Cardiac muscle cell (in vitro differentiated cells and primary cell): ENCODE results near the gene RAPGEF1. TPM values are rescaled to one million over a fixed set of nuclear protein-coding genes. Genes with fewer than 3 reads are reported as not detected.
A peak's percentile ranks its signal among the peaks of the same experiment; 100 is the strongest.

Experiments
- DNase-seq, 2 donors: peaks; one replicate each; pipeline versions ENCODE4 v3.0.0 to v3.0.0-alpha.2; 2010 to 2017; ENCODE audit warnings: low read depth in 1 of 2, low spot score in 1 of 2
- H3K27ac ChIP-seq: fragments of 200-600 bp; sonication (generic); 2 replicates; pipeline ENCODE4 v1.5.1; 2016
- H3K27me3 ChIP-seq: fragments of 200-600 bp; sonication (generic); 2 replicates; pipeline ENCODE4 v1.6.0; 2016; ENCODE audit warnings: control low read depth
- H3K36me3 ChIP-seq: fragments of 200-600 bp; sonication (generic); 2 replicates; pipeline ENCODE4 v1.5.1; 2016; ENCODE audit warnings: control low read depth
- H3K4me1 ChIP-seq: fragments of 200-600 bp; sonication (generic); 2 replicates; pipeline ENCODE4 v1.8.1; 2017; ENCODE audit warnings: low read depth, mild to moderate bottlenecking, mixed run types
- H3K4me3 ChIP-seq: fragments of 200-600 bp; sonication (generic); 2 replicates; pipeline ENCODE4 v1.5.1; 2016; ENCODE audit warnings: mild to moderate bottlenecking
- H3K9me3 ChIP-seq: fragments of 200-600 bp; sonication (generic); 2 replicates; pipeline ENCODE4 v1.5.1; 2017; ENCODE audit warnings: low read depth, mild to moderate bottlenecking, control low read depth
- polyA plus RNA-seq: library from polyadenylated mRNA; unstranded; fragments of >200 nt; fragmentation: Nextera tagmentation; extraction: Ambion mirVana; gene quantifications from 2 replicates; pipeline ENCODE4 v1.2.1, GENCODE V29; 2016
- total RNA-seq: library from RNA; depleted of rRNA; stranded (reverse); fragments of >200 nt; gene quantifications from 2 replicates; pipeline ENCODE4 v1.2.3, GENCODE V29; 2016
- TF ChIP-seq, protein P1 (sequence below): IDR thresholded peaks from 2 replicates; pipeline ENCODE4 v1.5.1; 2012; ENCODE audit warnings: low read depth, mild to moderate bottlenecking, low read length

Gene RAPGEF1
- total and polyA plus RNA-seq, 2 experiments from 2014 or later = 42.1 to 51.1 TPM

GRCh38 chr9:131562032-131562959 lies 177.6 kb downstream of the RAPGEF1 start:
- H3K36me3 ChIP-seq = no peaks in the 10 kb centered on the region
- H3K4me3 ChIP-seq = no peak overlapping the region
- no peaks in the 10 kb centered on the region for H3K9me3 ChIP-seq
- H3K27me3 ChIP-seq = no peaks in the 10 kb centered on the region
- H3K4me1 ChIP-seq = no peaks in the 10 kb centered on the region
- peak in 1 of 2 donors; percentile 76 for DNase-seq
- TF ChIP-seq, protein P1, sequence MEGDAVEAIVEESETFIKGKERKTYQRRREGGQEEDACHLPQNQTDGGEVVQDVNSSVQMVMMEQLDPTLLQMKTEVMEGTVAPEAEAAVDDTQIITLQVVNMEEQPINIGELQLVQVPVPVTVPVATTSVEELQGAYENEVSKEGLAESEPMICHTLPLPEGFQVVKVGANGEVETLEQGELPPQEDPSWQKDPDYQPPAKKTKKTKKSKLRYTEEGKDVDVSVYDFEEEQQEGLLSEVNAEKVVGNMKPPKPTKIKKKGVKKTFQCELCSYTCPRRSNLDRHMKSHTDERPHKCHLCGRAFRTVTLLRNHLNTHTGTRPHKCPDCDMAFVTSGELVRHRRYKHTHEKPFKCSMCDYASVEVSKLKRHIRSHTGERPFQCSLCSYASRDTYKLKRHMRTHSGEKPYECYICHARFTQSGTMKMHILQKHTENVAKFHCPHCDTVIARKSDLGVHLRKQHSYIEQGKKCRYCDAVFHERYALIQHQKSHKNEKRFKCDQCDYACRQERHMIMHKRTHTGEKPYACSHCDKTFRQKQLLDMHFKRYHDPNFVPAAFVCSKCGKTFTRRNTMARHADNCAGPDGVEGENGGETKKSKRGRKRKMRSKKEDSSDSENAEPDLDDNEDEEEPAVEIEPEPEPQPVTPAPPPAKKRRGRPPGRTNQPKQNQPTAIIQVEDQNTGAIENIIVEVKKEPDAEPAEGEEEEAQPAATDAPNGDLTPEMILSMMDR = no peak
- H3K27ac ChIP-seq = no peak overlapping the region

DNA sequence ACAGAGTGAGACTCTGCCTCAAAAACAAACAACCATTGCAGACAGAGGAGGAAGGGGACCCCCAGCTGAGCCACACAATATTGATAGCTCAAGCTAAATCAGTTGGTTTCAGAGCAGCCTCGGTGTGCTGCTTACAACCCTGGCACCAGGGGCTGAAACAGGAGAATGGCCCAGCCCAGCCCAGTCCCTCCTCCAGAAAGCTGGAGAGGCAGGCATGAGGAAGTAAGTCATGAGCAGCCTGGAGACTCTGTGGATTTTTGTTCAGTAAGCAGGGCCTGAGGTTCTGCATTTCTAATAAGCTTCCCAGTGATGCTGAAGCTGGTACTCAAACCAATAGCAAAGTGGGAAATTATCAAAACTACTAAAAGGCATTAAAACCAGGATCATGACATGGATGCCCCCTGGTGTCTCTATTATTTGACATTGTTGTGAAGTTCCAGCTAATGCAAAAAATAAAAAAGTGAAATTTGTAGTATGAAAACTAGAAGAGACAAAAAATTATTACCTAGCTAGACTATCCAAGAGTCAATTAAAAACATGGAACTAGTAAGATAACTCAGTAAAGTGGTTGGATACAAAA lies 180.4 kb downstream of the RAPGEF1 start:
- H3K36me3 ChIP-seq = no peaks in the 10 kb centered on the region
- H3K4me1 ChIP-seq = no peaks in the 10 kb centered on the region
- H3K27ac ChIP-seq = no peak overlapping the region
- TF ChIP-seq, protein P1 = no peak
- no peak overlapping the region for H3K4me3 ChIP-seq
- H3K9me3 ChIP-seq = no peaks in the 10 kb centered on the region
- DNase-seq = no peak
- H3K27me3 ChIP-seq = peaks cover 19% of the 10 kb centered on the region

DNA sequence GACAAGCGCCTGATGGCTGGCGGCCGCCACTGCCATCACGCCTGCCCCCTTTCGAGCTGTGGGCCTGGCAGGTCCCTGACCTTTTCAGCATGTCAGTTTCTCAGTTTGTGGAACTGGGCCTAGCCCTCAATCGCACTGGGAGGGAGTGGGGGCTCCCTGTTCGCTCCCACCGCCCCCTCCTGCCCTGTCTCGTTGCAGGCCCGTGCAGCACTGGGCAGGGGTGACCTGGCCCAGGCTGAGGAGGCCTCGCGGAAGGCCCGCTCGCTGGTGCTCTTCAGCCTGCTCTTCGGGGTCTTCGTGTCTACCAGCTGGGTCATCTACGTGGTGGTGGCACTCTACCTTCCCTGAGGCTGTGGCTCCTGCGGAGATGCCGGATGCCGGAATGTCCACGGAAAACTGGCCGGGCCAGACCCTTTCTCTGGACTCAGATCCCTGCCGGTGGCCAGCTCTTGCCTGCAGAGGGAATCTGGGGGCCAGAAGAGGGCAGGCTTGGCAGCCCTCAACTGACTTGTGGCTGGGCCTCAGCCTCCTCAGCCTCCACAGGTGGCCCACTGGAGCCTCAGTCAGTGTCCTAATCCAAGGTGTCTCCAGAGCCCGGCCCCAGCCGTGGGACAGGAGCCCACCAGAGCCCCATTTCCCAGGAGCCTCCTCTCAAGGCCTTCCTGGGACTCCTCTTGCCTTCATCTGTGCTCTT lies 181.9 kb downstream of the RAPGEF1 start:
- Histone ChIP-seq H3K27me3 (peaks cover 31% of the 10 kb centered on the region), H3K36me3 (no peaks in the 10 kb centered on the region), H3K4me3 (no peak overlapping the region), H3K9me3 (no peaks in the 10 kb centered on the region), H3K27ac (no peak overlapping the region), H3K4me1 (no peaks in the 10 kb centered on the region)
- TF ChIP-seq, protein P1 = no peak
- DNase-seq = no peak

DNA sequence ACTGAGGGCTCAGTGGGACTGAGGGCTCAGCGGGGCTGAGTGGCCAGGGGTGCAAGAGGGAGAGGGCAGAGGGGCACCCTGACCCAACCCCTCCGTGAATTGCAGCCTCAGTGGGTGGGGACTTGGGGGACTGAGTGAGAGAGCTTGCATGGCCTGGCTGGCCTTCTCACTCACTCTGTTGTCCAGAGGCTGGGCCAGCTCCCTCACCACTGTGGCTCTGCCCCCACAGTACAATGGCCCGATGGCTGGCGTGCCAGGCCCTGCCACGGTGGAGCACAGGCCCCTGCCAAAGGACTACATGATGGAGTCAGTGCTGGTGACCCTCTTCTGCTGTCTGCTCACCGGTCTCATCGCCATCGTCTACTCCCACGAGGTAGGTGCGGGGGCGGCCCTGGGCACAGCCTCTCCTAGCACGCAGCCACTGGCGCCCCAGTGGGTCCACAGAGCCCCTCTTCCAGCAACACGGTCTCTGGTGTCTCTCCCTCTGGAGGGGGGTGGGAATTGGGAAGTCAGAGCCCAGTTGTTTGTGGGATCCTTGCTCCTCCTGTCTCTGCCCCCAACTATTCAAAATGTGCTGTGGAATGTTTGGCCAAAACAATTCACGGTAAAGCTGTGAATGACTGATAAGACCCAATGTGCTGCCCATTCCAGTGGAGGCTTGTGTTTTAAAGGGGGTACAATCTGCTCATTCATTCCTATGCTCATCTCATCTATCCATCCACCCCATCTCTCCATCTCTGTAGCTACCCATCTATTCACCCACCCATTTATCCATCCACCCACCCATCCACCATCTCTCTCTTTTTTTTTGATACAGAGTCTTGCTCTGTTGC lies 183.8 kb downstream of the RAPGEF1 start:
- H3K27me3 ChIP-seq = peaks cover 31% of the 10 kb centered on the region
- TF ChIP-seq, protein P1 = no peak
- no peaks in the 10 kb centered on the region for H3K9me3 ChIP-seq
- H3K4me1 ChIP-seq = no peaks in the 10 kb centered on the region
- no peak overlapping the region for H3K4me3 ChIP-seq
- no peaks in the 10 kb centered on the region for H3K36me3 ChIP-seq
- H3K27ac ChIP-seq = no peak overlapping the region
- no peak for DNase-seq

GRCh38 chr9:131554843-131555351 lies 185.0 kb downstream of the RAPGEF1 start:
- no peaks in the 10 kb centered on the region for H3K4me1 ChIP-seq
- H3K27me3 ChIP-seq = peaks cover 31% of the 10 kb centered on the region
- no peak overlapping the region for H3K4me3 ChIP-seq
- no peak for DNase-seq
- TF ChIP-seq, protein P1 = no peak
- H3K9me3 ChIP-seq = no peaks in the 10 kb centered on the region
- no peak overlapping the region for H3K27ac ChIP-seq
- no peaks in the 10 kb centered on the region for H3K36me3 ChIP-seq
